GM18873 (cell line): Measurements from ENCODE around the gene CD300LD.
"Not testable (repeated sequence)": the region's sequence is repeated elsewhere in the genome, so short reads cannot be mapped to it uniquely, and the experiment has no call there.

Experiments used
- ATAC-seq: cut with Tn5 transposase; IDR thresholded peaks from one replicate; pipeline ENCODE4 v1.9.1; 2021; ENCODE audit warnings: mild to moderate bottlenecking, moderate library complexity, moderate number of reproducible peaks; ENCODE audit not compliant: unreplicated experiment, low FRiP score

CD300LD gene

GRCh38 chr17:74592087-74592990, at the start of gene CD300LD:
Gene CD300LD, minus strand, starts transcription at chr17:74592283. Its CDS starts 81 bp downstream, at chr17:74592202.
- no peak for ATAC-seq

GRCh38 chr17:74641224-74641957, 49.3 kb upstream of the CD300LD start:
- no peak for ATAC-seq

GRCh38 chr17:74639704-74640151, 47.6 kb upstream of the CD300LD start:
- no peak for ATAC-seq

GRCh38 chr17:74637926-74638325, 45.8 kb upstream of the CD300LD start:
- ATAC-seq: no peak

- ATAC-seq: no peak
Observed at GRCh38 chr17:74637265-74637664, 45.2 kb upstream of the CD300LD start.

GRCh38 chr17:74636541-74637085, 44.5 kb upstream of the CD300LD start:
- not testable (repeated sequence) for ATAC-seq

- no peak for ATAC-seq
Observed at GRCh38 chr17:74635418-74635817, 43.3 kb upstream of the CD300LD start.

- no peak for ATAC-seq
Observed at GRCh38 chr17:74633326-74633725, 41.2 kb upstream of the CD300LD start.

- no peak for ATAC-seq
Observed at GRCh38 chr17:74632617-74633016, 40.5 kb upstream of the CD300LD start.

- ATAC-seq: no peak
Observed at GRCh38 chr17:74631468-74632450, 39.7 kb upstream of the CD300LD start.

- ATAC-seq: not testable (repeated sequence)
Observed at GRCh38 chr17:74630251-74630650, 38.2 kb upstream of the CD300LD start.

GRCh38 chr17:74625661-74626060, 33.6 kb upstream of the CD300LD start:
- no peak for ATAC-seq

- no peak for ATAC-seq
Observed at GRCh38 chr17:74624131-74624530, 32.0 kb upstream of the CD300LD start.

- ATAC-seq: no peak
Observed at GRCh38 chr17:74623693-74624093, 31.6 kb upstream of the CD300LD start, which contains the start of gene CD300E. Gene CD300E, minus strand, starts transcription at chr17:74623738. Its CDS starts 117 bp downstream, at chr17:74623621.

GRCh38 chr17:74619077-74619673, 27.1 kb upstream of the CD300LD start:
- no peak for ATAC-seq

- no peak for ATAC-seq
Observed at GRCh38 chr17:74618451-74618850, 26.4 kb upstream of the CD300LD start.

- no peak for ATAC-seq
Observed at GRCh38 chr17:74616696-74617095, 24.6 kb upstream of the CD300LD start.

GRCh38 chr17:74612046-74612445, 20.0 kb upstream of the CD300LD start:
- ATAC-seq: no peak

- ATAC-seq: no peak
Observed at GRCh38 chr17:74610108-74610507, 18.0 kb upstream of the CD300LD start.
